NAMALWA (cell line): ENCODE results near the gene PTPRH.
"Not testable (repeated sequence)": the region's sequence is repeated elsewhere in the genome, so short reads cannot be mapped to it uniquely, and the experiment has no call there.

ENCODE experiments used
- DNase-seq: peaks from one replicate; pipeline ENCODE4 v3.0.0-alpha.2; 2015; ENCODE audit warnings: low spot score

The PTPRH gene

DNA sequence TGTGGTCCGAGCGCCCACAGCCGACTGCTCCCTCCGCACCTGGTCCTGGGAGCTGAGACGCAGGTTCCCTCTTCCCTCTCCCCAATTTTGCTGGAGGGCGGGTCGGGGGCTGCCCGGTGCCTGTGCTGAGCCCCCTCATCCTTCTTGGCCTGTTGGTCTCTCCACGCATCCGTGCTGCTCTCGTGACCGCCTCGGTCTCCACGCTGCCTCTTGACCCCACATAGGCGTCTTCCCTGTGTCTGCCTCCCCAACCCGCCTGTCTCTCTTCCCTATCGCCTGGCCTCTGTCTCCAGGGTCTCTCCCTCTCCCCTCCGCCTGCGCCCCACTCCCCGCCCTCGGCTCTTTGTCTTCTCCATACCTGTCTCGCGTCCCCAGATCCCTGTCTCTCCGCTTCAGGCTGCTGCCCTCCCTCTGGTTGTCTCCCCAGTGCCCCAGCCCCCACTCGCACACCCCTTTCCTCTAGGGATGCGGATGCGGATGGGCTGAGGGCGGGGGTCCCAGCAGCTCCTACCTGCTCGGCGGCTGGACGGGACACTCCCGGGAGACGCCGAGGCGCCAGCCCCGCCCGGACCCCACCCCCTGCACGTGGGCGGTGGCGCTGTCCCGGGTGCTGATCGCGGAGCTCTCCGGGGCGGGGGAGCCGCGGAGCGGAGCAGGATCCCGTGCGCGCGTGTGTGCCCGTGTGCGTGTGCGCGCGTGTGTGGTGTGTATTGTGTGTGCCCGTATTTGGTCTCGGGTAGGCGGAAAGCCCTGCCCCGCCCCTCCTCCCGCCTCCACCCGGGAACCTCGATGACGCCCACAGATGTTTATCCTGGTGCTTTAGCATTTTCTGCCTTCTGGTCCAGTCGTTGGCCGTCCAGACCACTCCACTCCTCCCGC is 29.5 kb downstream of the PTPRH start, which contains the start of gene SYT5:
SYT5 (minus strand) TSS at position 684 of the 879 bp plus-strand sequence. CDS start 1,248 bp downstream, outside the sequence.
- DNase-seq, result no peak

DNA sequence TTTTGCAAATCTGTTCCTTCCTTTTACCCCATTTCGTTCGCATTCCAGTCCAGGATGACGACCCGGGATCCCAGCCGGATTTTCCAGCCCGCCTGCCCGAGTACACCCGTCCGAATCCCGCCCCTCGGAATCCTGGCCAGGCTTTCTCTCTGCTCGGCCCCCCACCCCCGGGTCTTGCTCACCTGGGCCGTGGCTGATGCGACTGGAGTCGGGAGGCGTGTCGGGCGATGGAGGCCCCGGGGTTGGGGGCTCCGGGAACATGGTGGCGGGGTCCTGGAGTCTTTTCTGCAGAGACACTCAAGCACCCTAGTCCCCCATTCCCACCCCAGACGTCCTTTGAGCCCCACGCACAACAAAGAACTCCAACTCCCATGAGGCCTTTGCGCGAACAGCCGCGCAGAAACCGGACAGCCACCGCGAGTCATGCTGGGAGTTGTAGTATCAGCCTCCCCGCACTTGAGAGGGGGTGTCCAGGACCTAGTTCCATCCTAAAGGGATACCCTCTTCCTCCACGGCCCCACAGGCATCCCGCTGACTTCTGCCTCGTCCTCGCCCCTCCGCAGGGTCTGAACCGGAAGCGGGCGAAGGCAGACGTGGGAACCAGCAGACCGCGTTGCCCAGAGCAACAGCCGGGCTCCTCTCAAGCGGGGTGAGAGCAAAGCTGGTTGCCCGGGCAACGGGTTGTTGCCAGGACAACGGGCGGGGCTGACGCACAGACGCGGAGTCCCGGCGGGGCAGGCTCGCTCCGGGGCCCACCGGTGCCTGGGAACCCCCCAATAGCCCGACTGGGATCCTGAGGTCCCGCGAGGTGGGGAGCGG is 30.3 kb downstream of the PTPRH start:
- peak; percentile 97 for DNase-seq

GRCh38 chr19:55176076-55176475 is 33.2 kb downstream of the PTPRH start:
- peak; percentile 71 for DNase-seq

DNA sequence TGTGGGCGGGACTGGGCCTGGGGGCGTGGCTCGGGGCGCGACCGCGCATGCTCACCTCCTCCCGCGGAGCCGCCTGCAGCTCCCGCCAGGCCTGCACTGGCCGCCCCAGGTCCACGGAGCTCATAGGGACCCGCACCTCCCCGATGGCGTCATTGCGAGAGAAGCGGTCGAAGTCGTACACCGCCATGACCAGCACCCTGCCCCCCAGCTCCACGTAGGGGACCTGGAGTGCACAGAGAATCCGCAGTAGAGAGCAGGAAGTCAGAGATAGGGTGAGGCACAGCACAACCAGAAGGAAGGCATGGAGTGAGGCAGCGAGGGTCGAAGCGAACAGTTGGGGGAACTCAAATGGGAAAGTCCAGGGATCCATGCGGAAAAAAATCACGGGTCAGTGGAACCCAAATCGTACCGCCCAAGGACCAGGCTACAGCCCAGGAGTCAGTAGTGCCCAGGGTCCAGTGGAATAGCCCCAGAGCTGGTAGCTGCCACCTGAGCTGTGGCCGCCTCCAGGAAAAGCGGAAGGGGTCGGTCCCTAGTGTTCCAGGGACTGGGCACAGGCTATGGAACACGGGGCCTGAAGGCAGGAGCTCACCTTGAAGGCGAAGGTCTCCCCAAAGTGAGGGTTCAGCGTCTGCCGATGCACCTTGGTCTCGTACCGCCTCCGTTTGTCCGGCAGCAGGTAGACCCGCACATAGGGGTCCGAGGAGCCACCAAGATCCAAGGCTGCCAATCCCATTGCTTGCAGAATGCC is 34.0 kb downstream of the PTPRH start:
- no peak for DNase-seq

DNA sequence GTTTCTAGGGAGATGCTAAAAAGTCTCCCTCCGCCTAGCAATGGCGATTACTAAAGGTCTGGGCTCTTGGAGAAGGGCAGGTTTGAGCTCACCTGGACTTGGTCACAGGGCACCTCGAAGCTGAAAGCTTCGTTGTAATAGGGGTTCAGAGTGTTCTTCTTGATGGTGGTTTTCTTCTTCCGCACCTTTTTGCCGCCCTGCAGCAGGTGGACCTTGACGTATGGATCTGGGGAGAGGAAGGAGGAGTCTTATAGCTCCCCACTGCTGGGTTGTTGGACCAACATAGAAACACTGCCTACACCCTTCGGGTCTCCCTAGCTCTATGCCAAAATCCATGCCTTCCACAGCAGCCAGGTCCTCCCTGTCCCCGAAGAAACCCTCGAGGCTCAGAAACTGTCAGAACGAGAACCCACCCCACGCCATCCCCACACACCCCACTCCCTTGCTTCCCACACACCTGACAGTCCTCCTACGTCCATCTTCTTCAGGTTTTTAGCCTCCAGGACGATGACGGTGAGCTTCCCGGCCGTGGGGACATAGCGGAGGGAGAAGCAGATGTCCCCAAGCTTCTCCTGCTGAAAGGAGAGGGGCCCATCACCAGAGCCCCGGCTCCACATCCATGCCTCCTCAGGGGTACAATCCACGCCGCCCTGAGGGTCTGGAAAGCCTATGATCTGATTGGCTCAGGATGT is 34.7 kb downstream of the PTPRH start:
- DNase-seq, result no peak

DNA sequence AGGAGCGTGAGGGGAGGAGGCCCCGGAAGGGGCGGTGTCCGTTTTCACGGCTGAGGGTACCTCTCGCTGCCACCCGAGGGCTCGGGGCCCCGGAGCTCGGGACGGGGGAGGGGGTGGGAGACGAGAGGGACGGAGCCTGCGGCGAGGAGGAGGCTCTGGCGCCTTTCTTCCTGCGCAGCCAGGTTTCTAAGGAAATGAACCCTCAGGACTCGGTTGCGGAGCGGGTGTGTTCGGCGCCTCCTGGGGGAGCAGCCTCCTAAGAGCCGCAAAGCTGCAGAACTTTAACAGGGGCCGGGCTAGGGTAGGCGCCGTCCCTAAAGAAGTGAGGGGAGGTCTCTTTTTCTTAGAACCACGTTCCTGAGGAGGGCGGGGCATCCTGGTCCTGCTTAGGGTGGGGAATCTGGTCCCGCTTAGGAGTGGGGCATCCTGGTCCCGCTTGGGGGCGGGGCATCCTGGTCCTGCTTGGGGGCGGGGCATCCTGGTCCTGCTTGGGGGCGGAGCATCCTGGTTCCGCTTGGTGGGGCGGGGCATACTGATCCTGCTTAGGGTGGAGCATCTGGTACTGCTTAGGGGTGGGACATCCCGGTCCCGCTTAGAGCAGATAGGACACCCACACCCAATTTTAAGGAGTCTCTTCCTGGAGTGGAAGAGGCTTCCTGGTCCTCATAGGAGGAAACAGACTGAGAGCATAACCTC is 35.4 kb downstream of the PTPRH start:
- DNase-seq, result peak; percentile 80

GRCh38 chr19:55173186-55173713 is 36.1 kb downstream of the PTPRH start:
- no peak for DNase-seq

DNA sequence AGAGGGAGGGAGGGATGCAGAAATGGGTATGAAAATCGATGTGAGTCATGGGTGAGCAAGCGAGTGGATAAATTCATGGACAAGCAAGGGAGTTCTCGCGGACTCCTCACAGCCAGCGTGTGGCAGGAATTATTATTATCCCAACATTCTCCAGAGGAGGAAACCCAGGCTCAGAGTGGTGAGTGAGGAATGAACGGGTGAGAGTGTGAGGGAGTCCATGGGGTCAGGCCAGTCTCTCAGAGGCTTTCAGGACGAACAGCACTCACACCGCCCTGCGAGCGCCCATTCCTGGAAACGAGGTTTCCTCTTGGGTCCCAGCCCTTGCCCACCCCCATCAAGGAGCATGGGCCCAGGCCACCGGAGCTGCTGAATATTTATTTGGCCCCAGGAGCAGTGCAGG is 36.6 kb downstream of the PTPRH start:
- DNase-seq, result no peak

DNA sequence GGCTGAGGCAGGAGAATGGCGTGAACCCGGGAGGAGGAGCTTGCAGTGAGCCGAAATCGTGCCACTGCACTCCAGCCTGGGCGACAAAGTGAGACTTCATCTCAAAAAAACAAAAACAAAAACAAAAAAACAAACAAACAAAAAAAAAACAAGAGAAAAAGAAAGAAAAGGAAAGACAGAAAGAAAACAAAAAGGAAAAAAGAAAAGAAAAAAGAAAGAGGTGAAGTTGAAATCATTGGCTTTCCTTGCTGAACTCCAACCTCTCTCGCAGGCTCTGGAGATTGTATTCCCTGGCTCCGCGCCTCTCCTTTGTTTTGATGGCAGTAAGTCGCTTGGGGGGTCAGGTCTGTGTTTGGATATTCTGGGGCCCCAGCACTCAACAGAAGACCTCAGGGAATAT is 37.0 kb downstream of the PTPRH start:
- not testable (repeated sequence) for DNase-seq

DNA sequence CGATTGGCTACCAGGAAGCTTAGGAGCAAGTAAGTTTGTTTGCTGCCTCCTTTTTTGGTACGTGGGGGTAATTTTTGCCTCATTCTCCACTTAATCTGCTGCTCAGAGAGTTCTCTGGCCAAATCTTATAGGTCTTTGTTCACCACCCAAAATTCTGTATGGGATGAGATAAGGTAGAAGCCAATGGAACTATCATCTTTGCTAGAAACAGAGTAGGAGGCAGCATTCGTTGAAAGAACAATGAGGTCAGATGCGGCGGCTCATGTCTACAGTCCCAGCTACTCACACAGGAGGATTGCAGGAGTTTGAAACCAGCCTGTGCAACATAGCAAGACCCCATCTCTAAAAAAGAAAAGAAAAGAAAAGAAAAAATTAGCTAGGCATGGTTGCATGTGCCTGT is 37.9 kb downstream of the PTPRH start:
- DNase-seq, result no peak

- DNase-seq, result no peak
Observed at GRCh38 chr19:55169136-55169535, 40.2 kb downstream of the PTPRH start.

- peak; percentile 98 for DNase-seq
Observed at GRCh38 chr19:55166530-55167268, 42.6 kb downstream of the PTPRH start, which contains the start of gene DNAAF3. Gene DNAAF3, minus strand, starts transcription at chr19:55166613. Its CDS starts 200 bp downstream, at chr19:55166413.

- DNase-seq, result peak; percentile 93
Observed at GRCh38 chr19:55165952-55166529, 43.3 kb downstream of the PTPRH start.

- DNase-seq, result no peak
Observed at GRCh38 chr19:55161571-55162322, 47.6 kb downstream of the PTPRH start.

GRCh38 chr19:55160986-55161365 is 48.3 kb downstream of the PTPRH start:
- no peak for DNase-seq

DNA sequence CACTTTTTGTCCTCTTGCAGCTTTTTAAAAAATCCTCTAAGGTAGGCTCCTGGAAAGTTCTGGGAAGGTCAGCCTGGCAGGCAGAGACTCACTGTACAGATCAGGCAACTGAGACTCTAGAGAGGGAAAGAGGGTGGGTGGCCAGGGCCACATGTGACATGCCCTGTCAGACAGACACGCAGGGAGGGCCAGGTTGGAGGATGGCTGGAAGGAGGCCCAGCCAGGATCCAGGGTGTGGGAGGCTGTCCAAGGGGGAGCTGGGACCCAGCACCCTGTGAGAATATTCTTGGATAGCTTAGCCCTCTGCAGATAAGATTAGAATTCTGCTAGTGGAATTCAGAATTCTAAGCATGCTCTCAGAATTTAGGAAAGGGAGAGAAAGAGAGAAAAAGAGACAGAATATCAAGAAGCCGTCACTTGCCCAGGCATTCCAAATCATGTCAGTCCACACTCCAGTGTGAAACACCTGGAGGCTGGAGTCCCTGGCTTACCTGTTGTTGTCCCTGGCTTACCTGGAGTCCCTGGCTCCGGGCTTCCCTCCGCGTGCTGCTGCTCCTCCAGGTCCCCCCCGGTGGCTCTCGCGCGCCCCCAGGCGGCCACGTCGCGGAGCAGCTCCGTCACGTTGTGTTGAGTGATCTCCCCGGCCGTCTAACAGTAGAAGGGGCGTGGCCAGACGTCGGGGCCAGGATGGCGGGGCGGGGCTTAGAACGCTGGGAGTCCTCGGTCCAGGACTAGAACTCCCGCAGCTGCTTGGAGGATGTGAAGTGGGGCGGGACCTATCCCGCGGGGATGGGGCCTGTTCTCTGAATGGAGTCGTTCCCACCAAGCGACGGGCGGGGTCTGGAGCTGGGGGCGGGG is 48.9 kb downstream of the PTPRH start:
- peak; percentile 94 for DNase-seq

DNA sequence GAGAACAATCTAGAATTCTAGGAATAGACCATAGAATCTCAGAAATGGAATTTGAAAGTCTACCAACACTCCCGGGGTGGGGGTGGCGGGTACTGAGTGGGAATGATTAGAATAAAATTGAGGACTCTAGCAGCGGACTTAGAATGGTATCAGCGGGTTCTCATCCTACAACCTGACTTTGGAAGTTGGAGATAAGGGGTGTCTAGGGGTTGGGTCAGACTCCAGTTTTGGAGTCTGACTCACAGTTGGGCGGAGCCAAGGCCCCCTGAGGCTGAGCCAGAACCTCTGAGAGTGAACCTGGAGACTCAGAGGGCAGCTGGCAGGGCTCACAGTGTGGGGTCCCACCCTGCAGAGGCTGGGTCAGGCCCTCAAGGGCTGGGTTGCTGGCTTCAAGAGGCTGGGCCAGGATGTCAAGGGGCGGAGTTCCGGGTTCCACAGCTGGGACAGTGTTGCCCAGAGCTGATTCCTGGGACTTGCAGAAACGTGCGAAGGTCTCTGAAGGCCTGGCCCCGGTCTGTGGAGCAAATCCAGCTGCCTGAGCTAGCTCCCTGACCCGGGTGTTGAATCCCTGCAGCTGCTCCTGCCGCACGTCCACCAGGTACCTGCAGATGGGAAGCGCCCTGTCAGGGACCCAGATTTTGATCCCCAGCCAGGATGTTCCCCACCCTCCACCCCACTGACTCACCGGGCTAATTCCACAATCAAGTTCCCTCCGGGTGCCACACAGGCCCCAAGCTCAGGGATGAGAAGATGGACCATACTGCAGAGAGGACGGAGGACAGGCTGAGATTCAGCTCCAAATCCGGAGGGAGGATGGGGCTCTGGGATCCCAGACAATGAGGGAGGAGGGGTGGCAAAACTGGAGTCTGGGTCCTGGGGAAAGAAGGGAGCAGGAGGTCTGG is 50.2 kb downstream of the PTPRH start:
- DNase-seq, result peak; percentile 48
